Subcutaneous adipose tissue (tissue), 4 donors: ENCODE measurements around the gene PER2. TPM values are rescaled to one million over a fixed set of nuclear protein-coding genes. Genes with fewer than 3 reads are reported as not detected.

ENCODE experiments used
- CTCF ChIP-seq: fragments of 450-650 bp; IDR thresholded peaks from one replicate; pipeline ENCODE4 v1.5.1; 2016; ENCODE audit warnings: low read depth, mild to moderate bottlenecking, control low read depth, antibody characterized with exemption, moderate library complexity
- total RNA-seq, 4 donors: library from RNA; depleted of rRNA; stranded (reverse); fragments of >200 nt; gene quantifications; one replicate each; pipeline ENCODE4 v1.1.0, GENCODE V29; 2016

Gene PER2
- total RNA-seq, 4 donors from 2014 or later, result 2.9 to 17.9 (median 6.4) TPM

GRCh38 chr2:238315031-238315595, 26.7 kb upstream of the PER2 start:
- no peak for TF ChIP-seq CTCF

DNA sequence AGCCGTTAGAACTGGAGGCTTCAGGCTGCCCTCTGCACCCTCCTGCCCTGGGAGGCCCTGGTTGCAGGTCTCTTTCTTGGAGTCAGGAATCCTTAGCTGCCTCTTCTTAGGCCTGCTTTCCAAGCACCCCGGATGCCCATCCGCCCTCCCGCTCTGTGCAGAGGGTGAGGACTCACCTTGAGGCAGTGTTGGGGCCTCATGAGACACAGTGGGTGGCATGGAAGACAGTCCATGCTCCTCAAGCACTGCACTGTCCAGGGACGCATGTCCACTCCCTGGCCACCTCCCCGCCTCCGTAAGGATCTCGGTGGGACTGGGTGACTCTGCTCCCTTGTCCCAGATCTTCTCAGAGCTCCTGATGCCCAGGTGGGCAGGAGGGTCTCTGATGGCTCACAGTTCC, 26.2 kb upstream of the PER2 start:
- TF ChIP-seq CTCF, result no peak

GRCh38 chr2:238313991-238314350, 25.6 kb upstream of the PER2 start:
- no peak for TF ChIP-seq CTCF

DNA sequence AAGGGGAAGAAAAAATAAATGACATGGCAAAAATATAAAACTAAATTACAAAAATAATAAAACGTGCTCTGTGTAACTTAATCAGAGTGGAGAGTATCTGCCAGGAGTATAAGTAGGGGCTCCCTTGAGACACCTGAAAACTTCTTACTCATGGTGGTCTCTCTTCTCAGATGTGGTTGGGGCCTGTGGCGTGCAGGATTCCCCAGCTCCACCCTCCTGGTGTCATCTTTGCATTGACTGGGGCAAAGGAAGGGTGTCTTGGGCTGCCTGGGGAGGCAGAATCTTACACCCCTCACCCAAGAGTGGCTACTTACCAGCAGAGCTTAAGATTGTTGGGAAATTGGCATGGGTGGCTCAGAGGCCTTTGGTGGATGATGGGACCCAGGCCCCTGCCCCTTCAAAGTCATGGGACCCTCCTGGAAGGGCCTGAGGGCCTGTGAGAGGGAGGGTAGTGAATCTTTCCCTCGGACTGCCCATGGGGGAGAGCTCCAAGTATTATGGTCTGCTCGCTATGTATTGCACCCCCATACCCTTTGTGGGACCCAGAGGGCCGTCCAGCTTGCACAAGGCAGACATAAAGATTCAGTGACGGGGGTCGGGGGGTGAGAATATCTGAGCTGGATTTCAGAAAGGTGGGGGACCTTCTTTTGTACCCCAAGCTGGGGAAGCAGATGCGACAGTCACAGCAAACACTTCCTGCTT, 25.0 kb upstream of the PER2 start:
- no peak for TF ChIP-seq CTCF

DNA sequence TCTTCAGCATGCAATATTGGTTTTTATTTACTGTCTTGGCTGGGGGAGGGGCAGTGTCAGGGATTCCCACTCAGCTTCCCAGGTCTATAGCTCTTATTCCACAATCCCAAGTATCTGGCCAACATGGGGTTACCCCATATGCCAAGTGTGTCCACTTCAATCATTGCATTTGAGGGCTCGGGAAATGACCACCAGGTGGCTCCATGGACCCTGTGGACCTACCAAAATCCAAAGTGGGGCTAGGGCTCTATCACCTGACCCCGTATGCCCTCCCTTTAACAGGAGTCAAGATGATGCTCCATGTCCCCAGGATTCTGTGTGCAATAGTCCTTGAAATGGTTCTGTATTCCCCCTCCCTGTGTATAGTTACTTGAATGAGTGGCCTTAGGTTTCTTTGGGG, 19.8 kb upstream of the PER2 start:
- TF ChIP-seq CTCF, result no peak

DNA sequence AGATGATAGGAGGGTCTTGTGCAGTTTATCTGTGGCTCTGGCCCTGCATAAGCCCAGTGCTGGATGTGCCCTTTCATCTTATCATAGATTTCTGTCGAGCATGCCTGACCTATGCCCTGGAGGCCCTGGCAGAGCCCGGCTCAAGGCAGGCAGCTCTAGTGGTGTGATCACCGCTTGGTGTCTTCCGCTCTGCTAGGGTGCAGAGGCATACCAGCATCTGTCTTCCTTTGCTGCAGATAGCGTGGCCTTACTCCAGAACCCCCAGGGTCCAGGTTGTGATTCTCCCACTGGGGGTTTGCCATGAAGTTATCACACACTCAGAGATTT, 18.2 kb upstream of the PER2 start:
- TF ChIP-seq CTCF, result no peak

DNA sequence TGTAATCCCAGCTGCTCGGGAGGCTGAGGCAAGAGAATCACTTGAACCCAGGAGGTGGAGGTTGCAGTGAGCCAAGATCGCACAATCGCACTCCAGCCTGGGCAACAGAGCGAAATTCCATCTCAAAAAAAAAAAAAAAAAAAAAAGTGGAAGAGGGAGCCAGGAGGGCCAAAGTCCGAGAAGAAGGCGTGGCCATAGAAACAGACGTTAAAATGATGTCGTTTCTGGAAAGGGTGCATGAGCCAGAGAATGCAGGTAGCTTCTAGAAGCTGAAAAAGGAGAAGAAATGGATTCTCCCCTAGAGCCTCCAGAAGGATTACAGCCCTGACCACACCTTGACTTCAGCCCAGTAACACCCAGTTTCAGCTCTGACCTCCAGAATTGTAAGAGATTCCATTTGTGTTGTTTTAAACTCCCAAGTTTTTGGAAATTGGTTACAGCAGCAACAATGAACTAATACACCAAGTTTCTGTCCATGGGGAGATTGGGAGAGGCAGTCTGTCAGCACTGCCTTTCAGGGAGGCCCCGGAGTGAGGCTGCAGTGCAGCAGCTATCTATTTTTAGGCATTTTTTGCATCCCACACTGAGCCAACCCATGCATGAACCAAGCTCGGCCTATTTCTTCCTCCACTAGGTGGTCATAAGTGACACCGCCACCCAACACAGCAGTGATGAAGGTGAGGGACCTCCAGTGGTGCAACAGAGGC, 17.7 kb upstream of the PER2 start:
- no peak for TF ChIP-seq CTCF
